AG10803 (cell line): ENCODE measurements around the gene TLK1.

ENCODE experiments used
- DNase-seq: peaks from one replicate; pipeline ENCODE4 v3.0.0; 2010; ENCODE audit warnings: low read depth
- H3K4me3 ChIP-seq: 2 replicates; pipeline ENCODE4 v1.5.1; 2011; ENCODE audit warnings: mild to moderate bottlenecking, low read length, control low read depth
- TF ChIP-seq, protein P1 (sequence below): conservative IDR thresholded peaks from 2 replicates; pipeline ENCODE4 v1.5.1; 2011; ENCODE audit warnings: mild to moderate bottlenecking, low read length, control low read depth, inconsistent platforms

The TLK1 gene

DNA sequence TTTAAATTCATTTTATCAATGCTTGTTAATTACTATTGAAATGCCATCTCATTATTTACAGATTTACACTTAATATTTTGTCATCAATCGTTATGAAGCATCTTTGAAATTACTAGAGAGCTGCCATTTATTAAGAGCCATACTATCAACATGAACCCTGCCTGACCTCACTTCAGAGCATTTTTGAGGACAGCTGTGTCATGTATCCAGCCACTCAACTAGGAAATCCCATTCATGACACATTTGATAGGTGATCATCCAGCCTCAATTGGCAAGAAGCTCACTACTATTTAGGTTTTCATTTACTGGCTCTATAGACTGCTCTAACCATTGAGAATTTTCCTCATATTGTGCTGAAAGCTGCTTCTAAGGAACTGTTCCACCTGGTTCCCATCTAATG is 40.6 kb upstream of the TLK1 start:
- TF ChIP-seq, protein P1, sequence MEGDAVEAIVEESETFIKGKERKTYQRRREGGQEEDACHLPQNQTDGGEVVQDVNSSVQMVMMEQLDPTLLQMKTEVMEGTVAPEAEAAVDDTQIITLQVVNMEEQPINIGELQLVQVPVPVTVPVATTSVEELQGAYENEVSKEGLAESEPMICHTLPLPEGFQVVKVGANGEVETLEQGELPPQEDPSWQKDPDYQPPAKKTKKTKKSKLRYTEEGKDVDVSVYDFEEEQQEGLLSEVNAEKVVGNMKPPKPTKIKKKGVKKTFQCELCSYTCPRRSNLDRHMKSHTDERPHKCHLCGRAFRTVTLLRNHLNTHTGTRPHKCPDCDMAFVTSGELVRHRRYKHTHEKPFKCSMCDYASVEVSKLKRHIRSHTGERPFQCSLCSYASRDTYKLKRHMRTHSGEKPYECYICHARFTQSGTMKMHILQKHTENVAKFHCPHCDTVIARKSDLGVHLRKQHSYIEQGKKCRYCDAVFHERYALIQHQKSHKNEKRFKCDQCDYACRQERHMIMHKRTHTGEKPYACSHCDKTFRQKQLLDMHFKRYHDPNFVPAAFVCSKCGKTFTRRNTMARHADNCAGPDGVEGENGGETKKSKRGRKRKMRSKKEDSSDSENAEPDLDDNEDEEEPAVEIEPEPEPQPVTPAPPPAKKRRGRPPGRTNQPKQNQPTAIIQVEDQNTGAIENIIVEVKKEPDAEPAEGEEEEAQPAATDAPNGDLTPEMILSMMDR = no peak
- no peak overlapping the region for H3K4me3 ChIP-seq
- DNase-seq = no peak

DNA sequence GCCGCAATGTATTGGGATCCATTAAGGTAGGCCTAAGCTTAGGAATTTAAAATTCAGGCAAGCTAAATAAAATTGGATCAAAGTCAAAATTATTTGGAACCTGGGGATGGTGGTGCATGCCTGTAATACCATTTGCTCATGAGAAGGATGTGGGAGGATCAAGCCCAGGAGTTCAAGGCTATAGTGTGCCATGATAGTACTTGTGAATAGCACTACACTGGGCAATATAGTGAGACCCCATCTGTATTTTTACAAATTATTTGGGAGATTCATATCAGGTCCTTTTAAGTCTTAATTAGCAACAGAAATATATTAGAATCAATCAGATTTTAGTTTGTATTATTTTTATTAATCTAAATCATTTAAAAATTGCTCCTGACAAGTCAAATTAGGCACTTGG is 39.8 kb upstream of the TLK1 start:
- TF ChIP-seq, protein P1 = no peak
- no peak overlapping the region for H3K4me3 ChIP-seq
- no peak for DNase-seq

DNA sequence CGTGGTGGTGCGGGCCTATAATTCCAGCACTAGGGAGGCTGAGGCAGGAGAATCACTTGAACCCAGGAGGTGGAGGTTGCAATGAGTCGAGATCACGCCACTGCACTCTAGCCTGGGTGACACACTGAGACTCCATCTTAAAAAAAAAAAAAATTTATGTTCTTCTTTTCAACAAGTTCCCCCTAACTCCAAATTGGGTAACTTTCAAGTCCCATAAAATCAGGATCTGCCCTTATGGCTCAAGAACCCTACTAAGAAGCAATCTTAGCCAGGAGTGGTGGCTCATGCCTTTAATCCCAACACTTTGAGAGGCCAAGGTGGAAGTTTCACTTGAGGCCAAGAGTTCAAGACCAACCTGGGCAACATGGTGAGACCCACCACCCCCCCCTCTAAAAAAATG is 30.3 kb upstream of the TLK1 start:
- DNase-seq = no peak
- H3K4me3 ChIP-seq = no peak overlapping the region
- TF ChIP-seq, protein P1 = no peak

- TF ChIP-seq, protein P1 = no peak
- no peak for DNase-seq
Observed at GRCh38 chr2:171187819-171188218, 27.1 kb upstream of the TLK1 start.

GRCh38 chr2:171187177-171187576 is 26.5 kb upstream of the TLK1 start:
- DNase-seq = no peak
- TF ChIP-seq, protein P1 = no peak
- no peak overlapping the region for H3K4me3 ChIP-seq

More at GRCh38 chr2:171187819-171188218, 27.1 kb upstream of the TLK1 start:
- H3K4me3 ChIP-seq = no peak overlapping the region

DNA sequence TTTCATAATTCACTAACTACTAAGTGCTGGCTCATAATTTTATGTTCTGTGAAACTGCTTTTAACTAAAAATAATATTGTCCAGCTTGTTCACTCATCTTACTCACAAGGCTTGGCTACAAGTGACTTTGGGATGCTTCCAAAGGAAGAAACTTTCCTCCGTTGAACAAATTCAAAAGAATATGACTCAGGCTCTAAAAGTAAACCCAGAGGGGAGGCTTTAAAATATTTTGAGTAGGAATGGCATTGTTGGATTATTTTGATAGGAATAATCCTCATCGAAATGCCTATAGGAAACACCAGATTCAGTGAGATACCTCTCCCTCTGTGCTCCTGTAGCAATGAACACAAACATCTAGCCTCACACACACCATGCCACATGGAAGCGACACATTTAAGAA is 25.2 kb upstream of the TLK1 start:
- TF ChIP-seq, protein P1 = no peak
- H3K4me3 ChIP-seq = no peak overlapping the region
- DNase-seq = peak; percentile 73

DNA sequence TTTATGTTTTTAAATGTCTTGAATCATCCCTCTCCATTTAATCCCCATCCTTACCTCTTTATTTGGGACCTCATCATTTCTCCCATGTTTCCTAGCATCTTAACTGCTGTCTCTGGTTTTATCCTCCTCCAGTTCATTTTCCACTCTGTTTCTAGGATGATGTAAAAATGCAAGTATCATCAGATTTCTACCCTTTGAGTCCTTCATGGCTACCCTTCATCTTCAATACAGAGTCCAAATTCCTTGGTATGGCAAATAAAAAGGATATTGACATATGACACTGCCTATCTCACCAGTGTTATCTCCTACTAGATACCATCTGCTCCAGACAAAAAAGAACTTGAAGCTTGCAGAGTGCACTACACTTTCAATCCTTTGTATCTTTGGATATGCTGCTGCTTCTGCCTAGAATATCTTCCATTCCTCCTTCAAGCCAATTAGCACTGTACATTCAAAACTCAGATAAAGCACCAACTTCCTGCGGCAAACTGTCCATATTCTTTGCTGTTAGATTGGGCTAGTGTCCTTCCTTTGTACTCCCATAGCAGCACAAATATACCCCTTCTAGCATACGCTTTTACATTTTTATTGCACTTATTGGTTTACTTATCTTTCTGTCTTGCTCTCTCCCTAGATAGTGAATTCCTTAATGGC is 24.6 kb upstream of the TLK1 start:
- DNase-seq = no peak
- TF ChIP-seq, protein P1 = no peak
- H3K4me3 ChIP-seq = no peak overlapping the region
